HEK293 (cell line): ENCODE data around the gene CCL18.

Experiments
- CTCF ChIP-seq: fragments of 450-650 bp; formaldehyde crosslinking; IDR thresholded peaks from 2 replicates; pipeline ENCODE4 v1.5.1; 2016; ENCODE audit warnings: missing biosample characterization, missing genetic modification characterization
- ZNF302 ChIP-seq: fragments of 450-650 bp; formaldehyde crosslinking; IDR thresholded peaks from 2 replicates; pipeline ENCODE4 v1.5.1; 2016; ENCODE audit warnings: missing biosample characterization, missing genetic modification characterization, low read depth

GRCh38 chr17:36066365-36066985 lies 2.4 kb downstream of the CCL18 start:
- no peak for TF ChIP-seq ZNF302 (tag by site-specific recombination)
- no peak for TF ChIP-seq CTCF (tag by site-specific recombination)
